LNCAP (cell line): ENCODE results near the gene CLEC20A.

Experiments
- CTCF ChIP-seq: fragments of 450-650 bp; IDR thresholded peaks from 2 replicates; pipeline ENCODE4 v1.5.1; 2017; ENCODE audit warnings: mild to moderate bottlenecking

CLEC20A gene

GRCh38 chr1:178477841-178478240 is 18.9 kb downstream of the CLEC20A start:
- no peak for TF ChIP-seq CTCF

- no peak for TF ChIP-seq CTCF
Measured at GRCh38 chr1:178477373-178477772, 19.4 kb downstream of the CLEC20A start.

- TF ChIP-seq CTCF: no peak
Measured at GRCh38 chr1:178472531-178472930, 24.2 kb downstream of the CLEC20A start.

- TF ChIP-seq CTCF: no peak
Measured at GRCh38 chr1:178470411-178470960, 26.3 kb downstream of the CLEC20A start.

GRCh38 chr1:178467837-178468236 is 28.9 kb downstream of the CLEC20A start:
- TF ChIP-seq CTCF: no peak

- no peak for TF ChIP-seq CTCF
Measured at GRCh38 chr1:178465011-178465410, 31.8 kb downstream of the CLEC20A start.

- no peak for TF ChIP-seq CTCF
Measured at GRCh38 chr1:178464566-178464965, 32.2 kb downstream of the CLEC20A start.

GRCh38 chr1:178464141-178464540 is 32.6 kb downstream of the CLEC20A start:
- TF ChIP-seq CTCF: no peak
